Fibroblast of skin of left biceps (primary cell): ENCODE measurements around the gene ANO10.
"Not testable (repeated sequence)": the region's sequence is repeated elsewhere in the genome, so short reads cannot be mapped to it uniquely, and the experiment has no call there.

ENCODE experiments used
- DNase-seq, 2 experiments: peaks; one replicate each; pipeline ENCODE4 v3.0.0-alpha.2; 2013; ENCODE audit warnings: low read depth in 2 of 2

Gene ANO10

DNA sequence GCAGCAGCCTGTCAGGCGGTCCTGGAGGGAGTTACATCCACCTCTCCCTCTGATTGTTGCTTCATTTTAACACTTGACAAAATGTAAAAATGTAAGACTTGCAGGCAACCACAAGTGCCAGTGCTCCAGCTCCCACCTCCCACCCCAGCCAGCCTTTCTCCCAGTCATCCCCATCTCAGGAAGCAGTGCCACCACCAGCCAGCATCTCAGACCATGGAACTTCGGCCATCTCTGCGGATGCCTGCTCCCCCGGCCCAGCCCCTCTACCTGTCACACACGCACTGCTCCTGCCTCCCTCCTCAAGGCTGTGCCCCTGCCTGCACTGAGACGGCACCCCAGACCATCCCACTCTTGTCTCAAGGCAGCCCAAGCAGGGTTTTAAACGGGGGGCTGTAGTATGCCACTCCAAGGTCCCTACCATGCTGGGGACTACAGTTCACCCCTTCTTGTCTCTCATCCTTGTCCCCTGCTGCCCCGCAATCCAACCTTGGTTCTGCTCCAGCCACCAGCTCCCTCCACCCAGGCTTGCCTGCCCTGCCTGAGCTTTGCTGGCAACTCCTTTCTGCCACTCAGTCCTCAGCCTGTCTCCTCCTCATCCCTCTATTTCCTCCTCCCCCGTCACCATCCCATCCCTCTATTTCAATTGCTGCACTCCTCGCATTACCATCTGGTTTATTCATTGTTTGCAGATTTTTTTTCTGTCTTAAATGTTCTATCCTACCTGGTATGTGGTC lies 249.6 kb downstream of the ANO10 start:
- no peak for DNase-seq

DNA sequence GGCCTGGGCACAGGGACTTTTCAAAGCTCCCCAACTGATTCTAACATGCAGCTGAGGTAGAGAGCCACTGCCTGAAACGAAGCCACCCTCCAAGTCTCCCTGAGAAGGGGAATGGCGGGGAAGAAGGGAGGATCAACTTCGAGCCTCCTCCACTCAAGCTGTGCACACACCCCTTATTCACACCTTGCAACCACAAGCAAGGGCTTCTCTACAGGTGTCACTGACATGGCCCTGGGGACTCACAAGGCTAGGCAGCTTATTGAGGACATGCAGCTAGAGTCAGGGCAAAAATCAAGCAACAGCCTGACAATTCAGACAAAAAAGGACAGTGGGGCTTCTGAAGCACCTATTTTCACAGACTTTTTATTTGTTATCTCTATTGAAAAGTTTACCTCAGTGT lies 250.3 kb downstream of the ANO10 start:
- DNase-seq: no peak

DNA sequence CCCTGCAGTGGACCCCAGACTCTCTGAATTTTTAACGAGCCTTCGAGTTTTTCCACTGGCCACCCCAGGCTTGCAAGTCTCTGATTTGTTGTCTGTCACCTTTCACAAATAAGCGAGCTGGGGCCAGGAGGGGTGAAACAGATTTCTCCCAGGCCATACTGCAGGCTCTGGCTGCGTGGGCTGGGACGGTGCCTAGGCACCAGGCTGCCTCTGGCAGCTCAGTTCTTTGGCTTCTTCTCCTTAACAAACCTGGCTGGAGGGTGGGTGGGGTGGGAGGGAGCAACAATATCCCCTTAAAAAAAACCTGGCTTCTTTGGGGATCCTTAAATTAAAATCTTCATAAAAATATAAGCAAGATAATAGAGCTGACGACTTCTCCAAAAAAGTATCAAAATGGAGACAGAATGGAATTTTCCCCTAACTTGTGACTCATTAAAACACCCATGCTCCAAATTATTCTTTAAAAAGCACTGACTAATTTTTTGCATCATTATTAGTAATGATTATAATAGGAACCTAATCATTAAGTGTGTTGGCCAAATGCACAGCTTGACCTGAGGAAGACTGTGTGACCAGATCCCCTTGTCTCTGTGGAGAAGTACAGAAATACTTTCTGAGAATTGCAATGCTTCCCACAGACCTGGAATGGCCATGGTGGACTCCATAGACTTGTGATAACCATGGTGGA lies 251.4 kb downstream of the ANO10 start:
- no peak for DNase-seq

DNA sequence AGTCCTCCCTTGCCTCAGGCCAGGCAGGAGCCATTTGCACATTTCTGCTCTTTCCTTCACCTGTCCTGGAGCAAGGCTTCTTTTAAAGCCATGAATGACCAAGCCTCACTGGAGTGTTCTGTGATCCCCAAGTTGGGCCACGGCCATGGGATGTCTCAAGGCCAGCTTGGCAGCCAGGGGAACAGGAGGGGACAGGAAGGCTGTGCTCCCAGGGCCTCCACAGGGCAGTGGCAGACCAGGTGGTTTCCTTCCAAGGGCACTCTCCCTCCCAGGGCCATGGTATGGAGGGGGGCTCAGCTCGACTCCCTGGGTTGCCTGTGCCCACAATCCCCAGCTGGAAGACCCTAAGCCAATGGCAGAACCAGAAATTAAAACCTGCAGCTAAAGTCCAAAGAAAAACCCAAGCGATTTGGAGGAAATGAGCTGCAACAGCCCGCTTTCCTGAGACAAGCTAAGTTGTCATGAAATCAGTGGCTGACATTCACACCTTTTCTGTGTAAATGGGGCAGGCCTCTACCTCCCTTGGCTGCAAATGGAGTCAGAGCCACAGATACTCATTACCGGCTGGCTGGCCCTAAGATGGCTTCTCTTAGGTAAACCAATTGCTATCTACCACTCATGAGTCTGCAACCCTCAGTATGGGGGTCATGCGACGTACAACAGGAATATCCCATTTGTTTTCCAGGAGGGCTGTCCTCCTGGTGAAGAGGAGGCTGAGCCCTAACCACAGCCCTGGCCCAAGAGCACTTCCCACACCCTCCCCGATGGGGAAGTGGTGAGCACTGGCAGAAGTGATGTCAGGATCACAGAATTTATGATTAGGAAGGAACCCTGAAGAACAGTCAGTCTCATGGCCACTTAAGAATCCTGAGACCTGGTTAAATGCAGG lies 252.2 kb downstream of the ANO10 start:
- no peak for DNase-seq

DNA sequence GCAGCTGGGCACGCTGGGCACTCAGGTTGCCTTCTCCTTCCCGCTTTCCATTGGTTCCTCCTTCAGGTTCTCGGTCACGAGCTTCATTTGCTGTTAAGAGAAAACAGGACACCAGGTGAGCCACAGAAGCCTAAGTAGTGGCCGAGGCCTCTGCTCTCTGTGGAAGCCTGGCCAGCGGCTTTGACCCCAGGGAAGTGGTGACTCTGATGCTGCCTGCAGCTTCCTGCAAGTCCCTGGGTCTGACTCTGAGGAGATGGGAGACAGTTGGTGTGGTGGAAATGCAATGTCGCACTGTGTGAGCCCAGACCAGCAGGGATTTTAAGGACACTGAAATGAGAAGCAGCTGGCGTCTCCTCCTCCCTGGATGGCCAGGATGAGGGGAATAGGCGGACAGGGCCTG lies 254.9 kb downstream of the ANO10 start:
- no peak for DNase-seq

DNA sequence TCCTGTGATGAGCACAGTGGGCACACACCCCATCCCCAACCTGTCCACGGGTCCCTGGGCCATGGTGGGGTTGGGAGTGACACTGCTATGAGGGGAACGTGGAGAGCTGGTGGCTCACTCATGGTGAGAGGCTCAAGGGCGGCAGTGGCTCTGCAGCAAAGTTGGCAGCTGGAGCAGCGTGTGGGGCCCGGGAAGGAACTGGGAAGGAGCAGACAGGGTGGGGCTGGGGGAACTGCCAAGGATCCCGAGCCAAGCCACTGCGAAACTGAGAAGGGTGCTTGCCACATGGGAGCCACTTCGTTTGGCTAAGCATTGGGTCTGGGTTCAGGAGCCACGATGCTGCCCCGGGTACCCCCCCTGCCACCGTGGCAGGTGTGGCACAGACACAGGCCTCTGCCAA lies 255.3 kb downstream of the ANO10 start:
- no peak for DNase-seq

DNA sequence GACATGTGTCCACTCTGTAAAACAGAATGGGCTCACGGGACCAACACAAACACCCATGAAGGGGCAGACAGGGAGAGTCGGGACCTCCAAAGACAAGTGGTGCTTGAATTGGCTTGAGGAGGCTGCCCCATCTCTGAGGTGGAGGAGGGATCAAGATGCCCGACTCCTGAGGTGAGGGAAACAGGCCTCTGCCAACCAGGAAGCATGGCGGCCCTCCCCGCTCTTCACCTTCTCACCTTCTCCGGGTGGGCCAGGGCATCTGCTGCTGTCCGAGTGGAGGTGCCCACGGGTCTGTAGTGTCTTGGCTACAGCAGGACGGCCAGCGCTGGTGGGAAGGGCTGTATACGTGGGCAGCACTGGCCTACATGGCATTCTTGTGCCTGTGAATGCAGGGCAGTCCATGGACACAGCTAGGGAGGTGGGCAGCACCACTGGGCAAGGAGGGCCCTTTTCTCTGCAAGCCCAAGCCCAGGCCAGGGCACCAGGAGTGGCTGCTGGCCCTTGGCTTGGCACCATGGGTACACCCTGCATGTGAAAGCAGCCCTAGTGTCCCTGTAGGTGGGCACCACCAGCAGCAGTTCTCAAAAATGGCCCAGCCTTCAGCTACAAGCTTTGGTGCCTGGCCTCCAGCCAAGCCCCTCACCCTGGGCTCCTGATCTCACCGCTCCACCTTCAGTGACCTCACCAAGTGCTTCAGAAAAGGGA lies 256.1 kb downstream of the ANO10 start:
- no peak for DNase-seq

DNA sequence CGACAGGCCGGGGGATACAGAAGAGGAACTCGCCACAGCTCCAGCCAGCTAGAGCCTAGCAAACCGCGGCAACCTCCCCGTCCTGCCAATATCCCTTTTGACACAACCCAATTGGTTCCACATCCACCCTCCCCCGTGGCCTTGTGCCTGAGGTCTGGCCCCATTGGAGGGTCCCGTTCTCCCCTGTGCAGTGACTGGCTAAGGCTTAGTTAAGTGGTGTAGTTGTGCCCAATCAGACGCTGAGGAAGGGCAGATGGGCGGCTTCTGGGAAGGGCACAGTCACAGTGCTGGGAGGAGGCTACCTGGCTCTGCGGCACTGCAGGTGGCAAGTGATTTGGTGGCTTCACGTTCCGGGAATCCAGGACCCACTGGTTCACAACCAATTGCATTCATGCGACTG lies 256.9 kb downstream of the ANO10 start:
- DNase-seq: no peak

DNA sequence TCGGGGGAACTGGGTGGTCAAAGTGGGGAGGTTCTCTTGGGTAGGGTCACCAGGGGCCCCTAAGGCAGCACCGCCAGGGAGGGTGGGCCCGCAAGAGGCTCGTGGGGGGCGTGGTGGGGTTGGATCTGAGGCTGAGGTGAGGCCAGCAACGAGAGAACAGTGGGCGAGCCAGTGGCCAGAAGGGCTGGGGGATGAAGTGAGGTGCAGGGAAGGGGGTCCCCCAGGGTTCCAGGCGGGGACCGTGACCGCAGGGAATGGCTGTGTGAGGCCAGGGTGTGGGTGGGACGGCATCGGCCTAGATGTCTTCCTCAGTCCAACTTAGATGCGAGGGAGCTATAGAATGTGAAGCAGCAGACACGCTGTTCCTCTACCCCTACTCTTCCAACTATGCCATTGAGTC lies 257.3 kb downstream of the ANO10 start:
- DNase-seq: no peak

DNA sequence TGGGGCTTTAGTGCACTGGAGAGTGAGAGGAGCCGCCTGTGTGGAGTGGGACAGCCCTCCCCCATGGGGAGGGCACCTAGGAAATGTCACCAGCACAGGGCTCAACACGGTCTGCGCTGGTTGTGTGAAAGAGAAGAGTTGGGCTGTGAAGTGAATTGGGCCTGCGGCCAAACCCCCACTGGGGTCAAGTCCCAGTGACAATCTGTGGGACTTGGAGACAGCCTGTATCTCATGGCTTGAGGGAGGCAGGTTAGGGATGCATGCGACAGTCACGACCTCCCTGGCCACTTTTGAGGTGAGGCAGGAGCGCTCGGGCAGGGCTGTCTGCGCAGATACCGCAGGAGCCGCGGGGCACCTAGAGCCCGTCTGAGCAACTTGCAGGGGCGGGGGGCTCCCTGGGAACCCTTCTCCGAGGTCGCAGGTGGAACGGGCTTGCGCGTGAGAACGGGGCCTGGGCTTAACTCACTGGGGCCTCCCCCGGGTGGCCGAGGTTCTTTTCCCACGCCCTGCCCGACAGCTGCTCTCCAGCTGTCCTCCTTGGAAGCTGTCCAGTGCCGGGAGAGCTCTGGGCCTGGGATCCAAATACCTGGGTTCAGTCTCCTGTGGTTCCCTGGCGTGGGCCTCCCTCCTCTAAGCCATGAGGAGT lies 258.1 kb downstream of the ANO10 start:
- no peak for DNase-seq

DNA sequence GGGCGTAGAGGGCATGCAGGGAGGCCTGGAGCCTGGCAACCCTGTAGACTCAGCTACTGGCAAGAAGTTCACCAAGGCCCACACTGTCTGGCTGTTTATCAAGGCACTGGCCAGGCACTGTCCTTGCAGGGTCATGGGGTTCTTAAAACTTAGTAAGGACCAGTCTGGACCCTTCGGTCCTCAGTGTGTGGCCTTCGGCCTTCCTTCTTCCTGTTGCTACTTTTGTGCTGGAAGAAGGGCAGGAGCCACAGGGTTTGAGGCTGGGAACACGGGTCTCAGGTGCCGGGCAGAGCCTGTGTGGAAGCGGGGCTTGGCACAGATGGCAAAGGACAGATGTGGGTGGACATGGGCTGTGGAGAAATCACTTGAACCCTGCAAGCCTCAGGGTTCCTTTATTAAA lies 258.9 kb downstream of the ANO10 start:
- no peak for DNase-seq

DNA sequence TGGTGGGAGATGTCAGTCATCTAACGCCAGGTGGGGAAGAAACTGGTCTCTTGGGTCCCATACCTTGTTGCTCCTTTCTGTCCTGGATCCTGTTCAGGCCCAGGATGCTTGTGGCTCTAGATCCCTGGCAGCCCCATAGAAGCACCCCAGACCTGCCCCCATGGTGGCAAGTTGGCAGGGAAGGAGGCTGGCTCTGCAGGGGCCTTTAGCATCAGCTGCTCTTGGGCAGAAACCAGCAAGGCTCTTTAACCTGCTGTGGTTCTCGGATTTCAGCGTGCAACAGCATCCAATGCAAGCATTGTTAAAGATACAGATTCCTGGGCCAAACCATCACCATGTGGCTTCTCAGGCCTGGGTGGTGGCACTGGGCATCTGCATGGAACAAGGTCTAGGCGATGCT lies 259.6 kb downstream of the ANO10 start:
- no peak for DNase-seq

DNA sequence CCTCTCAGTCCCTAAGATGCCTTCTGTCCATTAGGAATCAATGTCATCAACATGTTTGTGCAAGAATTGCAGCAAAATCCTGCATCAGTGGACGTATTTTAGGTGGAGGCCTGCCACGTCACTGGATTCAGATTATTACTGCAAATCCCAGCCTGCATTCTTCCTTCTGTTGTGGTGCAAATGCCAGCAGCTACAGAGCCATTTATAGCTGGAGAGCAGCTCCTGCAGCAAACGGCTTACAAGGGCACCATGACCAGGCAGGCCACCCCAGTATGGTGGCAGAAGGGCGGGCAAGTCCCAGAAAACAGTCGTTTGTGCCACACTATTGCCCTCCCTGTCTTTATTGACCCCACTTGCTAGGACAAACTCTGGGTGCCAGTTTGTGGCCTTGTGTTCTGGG lies 260.7 kb downstream of the ANO10 start:
- DNase-seq: no peak

DNA sequence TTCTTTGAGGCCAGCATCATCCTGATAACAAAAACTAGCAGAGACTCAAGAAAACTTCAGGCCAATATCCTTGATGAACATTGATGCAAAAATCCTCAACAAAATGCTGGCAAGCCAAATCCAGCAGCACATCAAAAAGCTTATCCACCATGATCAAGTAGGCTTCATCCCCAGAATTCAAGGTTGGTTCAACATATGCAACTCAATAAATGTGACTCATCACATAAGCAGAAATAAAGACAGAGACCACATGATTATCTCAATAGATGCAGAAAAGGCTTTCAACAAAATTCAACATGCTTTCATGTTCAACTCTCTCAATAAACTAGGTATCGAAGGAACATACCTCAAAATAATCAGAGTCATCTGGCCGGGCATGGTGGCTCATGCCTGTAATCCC lies 265.8 kb downstream of the ANO10 start:
- not testable (repeated sequence) for DNase-seq

DNA sequence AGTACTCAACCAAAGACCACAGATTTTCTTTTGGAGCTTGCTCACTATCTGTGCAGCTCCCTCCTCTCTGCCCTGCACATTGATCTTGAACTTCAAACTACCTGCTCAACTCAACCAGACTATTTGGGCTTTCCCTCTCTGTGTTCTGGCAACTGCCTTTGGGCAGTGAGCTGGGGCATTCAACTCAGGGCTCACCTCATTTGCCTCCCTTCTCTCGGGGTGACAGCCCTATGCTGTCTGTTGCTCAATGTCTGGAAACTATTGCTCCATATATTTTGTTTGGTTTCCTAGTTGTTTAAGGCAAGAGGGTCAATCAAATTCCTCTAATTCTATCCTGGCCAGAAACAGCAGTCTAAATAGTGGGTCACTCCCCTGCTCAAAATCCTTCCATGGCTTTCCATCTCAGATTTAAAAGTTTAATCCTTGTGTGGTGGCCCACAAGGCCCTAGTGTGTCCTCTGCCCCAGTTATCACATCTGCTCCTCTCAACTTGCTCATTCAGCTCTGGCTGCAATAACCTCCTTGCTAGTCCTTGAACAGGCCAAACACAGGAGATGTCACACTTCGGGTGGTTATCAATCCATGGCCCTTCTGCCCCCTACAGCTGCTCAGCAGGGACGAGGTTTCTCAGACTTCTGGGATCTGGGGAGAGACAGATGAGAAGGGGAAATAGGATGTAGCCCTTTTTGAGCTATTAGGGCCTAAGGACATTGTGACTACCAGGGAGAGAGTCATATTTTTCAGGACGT lies 267.7 kb downstream of the ANO10 start:
- no peak for DNase-seq

DNA sequence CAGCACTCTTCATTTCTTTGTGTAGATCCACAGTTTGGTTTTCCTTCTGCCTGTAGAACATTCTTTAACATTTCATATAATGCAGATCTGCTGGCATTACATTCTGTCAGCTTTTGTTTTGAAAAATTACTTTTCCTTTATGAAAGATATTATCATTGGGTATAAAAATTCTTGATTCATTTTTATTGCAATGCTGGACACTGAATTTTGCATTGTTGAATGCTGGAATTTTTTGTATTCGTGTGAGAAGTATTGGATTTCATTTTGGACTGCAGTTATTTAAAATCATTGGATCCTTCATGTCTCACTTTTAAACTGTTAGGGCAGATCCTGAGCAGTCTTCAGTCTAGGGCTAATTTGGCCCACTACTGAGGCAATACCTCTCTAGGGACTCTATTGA lies 268.4 kb downstream of the ANO10 start:
- DNase-seq: no peak

DNA sequence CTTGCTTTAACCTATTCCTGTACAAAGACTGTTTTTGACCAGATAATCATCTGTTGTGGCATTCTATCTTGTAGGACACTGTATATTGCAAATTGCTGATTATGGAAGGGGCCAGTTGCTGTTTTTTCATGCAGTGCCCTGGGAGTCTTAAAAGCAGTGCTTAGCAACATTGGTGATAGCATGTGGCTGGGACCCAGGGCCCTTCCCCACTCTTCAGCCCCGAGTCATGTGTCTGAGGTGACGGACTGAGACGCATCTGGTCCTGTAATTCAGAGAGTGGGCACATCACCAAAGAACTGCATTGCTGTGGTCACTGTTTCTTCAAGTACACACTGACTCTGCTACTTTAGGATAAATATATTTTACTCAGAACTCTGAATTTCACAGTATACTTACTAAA lies 272.1 kb downstream of the ANO10 start:
- DNase-seq: no peak

DNA sequence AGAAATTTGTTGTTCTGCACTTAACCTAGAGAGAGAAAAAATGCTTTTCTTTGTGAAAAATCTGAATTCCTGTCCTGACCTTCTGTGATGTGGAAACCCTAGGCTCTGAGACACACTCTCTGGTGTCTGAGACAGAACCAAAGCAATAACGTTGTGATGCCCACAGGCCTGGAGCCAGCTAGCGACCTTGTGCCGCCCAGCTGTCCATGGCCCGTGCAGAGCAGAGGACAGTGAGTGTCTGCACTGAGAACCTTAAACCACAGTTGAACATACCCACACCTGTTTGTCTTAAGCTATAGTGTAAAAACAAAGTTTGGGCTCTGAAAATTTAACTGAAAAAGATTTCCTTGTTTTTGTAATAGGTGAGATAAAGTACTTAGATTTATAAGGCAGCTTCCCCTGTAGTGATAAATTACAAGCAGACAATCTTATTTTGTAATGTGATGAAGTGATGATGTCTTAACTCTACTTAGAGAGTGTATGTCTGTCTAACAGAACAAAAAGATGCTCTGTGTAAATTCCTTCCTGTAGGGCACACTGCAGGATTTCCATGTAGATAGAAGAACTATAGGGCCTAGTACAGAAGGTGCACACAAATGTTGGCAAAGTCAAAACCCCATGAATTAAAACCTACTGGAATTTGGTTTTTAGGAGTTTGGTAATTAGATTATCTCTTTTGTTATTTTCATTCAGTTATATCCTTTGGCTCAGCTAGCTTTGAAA lies 272.8 kb downstream of the ANO10 start:
- no peak for DNase-seq

DNA sequence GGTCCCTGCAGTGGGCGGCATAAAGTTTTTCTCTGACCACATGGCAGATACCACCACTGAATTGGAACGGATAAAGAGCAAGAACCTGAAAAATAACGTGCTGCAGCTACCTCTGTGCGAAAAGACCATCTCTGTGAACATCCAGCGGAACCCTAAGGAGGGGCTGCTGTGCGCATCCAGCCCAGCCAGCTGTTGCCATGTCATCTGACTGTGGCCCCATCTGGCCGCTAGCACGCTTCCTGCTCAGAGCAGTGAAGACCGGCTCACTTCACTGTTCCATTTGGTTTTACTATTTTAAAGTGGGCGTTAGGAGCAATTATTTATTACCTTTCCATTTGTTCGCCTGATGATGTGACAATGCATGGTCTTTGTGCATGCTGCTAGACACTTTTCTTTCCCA lies 273.5 kb downstream of the ANO10 start:
- no peak for DNase-seq

DNA sequence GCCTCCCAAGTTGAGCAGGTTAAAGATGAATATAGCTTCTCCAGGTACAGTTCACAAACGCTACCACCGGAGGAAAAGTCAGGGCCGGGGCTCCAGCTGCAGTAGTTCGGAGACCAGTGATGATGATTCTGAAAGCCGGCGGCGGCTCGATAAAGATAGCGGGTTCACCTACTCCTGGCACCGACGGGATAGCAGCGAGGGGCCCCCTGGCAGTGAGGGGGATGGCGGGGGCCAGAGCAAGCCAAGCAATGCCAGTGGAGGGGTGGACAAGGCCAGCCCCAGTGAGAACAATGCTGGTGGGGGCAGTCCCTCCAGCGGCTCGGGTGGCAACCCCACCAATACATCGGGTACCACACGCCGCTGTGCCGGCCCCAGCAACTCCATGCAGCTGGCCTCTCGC lies 274.0 kb downstream of the ANO10 start:
- no peak for DNase-seq
